ENCODE data around the gene HS1BP3. TPM values are rescaled to one million over a fixed set of nuclear protein-coding genes. Genes with fewer than 3 reads are reported as not detected.

HS1BP3 gene
- total and polyA plus RNA-seq, 9 of the 15 experiments (the other 6 are each of a cell fraction or from before 2014, with no cell fraction given) = 0.41 to 8.3 (median 5.9) TPM

DNA sequence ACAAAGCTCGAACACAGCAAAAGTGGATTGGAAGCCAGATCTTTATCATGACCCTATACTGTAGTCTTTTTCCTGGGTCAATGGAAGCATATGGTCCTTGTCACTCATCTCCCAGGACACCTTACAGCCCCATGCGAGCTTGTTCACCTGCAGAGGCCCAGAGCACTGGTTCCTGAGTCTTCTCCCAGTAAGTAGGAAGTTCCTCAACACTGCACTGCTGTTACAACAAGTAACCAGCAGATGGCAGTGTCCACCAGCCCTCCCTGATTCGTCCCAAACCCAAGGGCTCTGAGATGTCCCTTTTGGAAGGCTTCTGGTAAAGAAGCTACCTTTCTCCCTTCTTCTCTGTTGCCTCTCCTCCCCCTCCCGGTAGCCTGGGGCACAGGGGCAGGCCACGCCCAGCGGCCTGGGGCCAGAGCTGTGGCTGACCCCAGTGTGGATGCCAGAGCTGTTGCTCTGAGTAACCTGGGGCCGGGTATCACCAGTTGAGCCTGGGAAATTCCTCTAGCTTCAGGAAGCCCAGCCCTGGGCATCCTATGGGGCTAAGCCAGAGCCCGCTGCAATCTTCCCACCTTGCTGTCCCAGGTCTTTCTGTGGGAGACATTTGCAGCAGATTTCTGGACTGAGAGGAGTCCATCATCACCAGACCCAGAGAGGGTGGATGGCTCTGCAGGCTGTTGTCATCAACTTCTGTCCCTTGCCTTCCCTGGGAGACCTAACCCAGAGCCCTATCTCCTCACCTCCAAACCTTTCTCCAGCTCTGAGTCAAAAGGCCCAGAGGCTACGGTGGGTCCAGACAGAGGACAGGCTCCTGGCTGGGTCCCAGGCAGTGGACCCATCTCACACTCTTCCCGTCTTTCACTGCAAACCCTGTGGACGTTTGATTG is 10.8 kb upstream of the HS1BP3 start (continued):
- TF ChIP-seq CC2D1A (IDR thresholded peaks at IDR 0.05) (peak; percentile 58; the same call in 1 of the 2 replicates), STAG1 (CRISPR knock-in tag; IDR thresholded peaks at IDR 0.05; ENCODE audit: borderline replicate concordance) (peak; percentile 75; the same call in 1 of the 2 replicates), SMC3 (conservative IDR thresholded peaks at IDR 0.05; ENCODE audit: insufficient read depth, low read depth, low read length) (peak; percentile 96), PHF20 (IDR thresholded peaks at IDR 0.05; ENCODE audit: partially characterized antibody) (no peak), RAD21 (CRISPR knock-in tag; conservative IDR thresholded peaks at IDR 0.05 in 1 of 2, IDR thresholded peaks at IDR 0.05 in 1 of 2) (peak; percentile 90 to 97), KDM1A (IDR thresholded peaks at IDR 0.05) (peak in 1 of 2 experiments; percentile 35; a peak in 1 of 4 replicates), FOXA3 (CRISPR knock-in tag; conservative IDR thresholded peaks at IDR 0.05 in 1 of 2, IDR thresholded peaks at IDR 0.05 in 1 of 2) (0 out of 4 replicates have a peak, but pooled peaks of 1 of the 2 experiments have one; percentile 18), JUND (IDR thresholded peaks at IDR 0.05; ENCODE audit: borderline replicate concordance, low read depth, low read length) (0 out of 2 replicates have a peak, but pooled peaks have one; percentile 20), JUND (tag; IDR thresholded peaks at IDR 0.05; ENCODE audit: borderline replicate concordance, low read depth, low read length) (no peak), CBX1 (IDR thresholded peaks at IDR 0.05; ENCODE audit: low read depth) (0 out of 2 replicates have a peak, but pooled peaks have one; percentile 26), POLR2B (IDR thresholded peaks at IDR 0.05; ENCODE audit: low read depth, partially characterized antibody) (no peak), RCOR1 (IDR thresholded peaks at IDR 0.05; ENCODE audit: borderline replicate concordance in 1 of 2, low read depth in 2 of 2, low read length in 2 of 2) (peak in 1 of 2 experiments; percentile 47; a peak in 1 of 4 replicates), ZNF23 (CRISPR knock-in tag; IDR thresholded peaks at IDR 0.05) (no peak), YBX1 (IDR thresholded peaks at IDR 0.05) (no peak)
- TF ChIP-seq, protein P1, sequence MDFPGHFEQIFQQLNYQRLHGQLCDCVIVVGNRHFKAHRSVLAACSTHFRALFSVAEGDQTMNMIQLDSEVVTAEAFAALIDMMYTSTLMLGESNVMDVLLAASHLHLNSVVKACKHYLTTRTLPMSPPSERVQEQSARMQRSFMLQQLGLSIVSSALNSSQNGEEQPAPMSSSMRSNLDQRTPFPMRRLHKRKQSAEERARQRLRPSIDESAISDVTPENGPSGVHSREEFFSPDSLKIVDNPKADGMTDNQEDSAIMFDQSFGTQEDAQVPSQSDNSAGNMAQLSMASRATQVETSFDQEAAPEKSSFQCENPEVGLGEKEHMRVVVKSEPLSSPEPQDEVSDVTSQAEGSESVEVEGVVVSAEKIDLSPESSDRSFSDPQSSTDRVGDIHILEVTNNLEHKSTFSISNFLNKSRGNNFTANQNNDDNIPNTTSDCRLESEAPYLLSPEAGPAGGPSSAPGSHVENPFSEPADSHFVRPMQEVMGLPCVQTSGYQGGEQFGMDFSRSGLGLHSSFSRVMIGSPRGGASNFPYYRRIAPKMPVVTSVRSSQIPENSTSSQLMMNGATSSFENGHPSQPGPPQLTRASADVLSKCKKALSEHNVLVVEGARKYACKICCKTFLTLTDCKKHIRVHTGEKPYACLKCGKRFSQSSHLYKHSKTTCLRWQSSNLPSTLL (IDR thresholded peaks at IDR 0.05) = no peak
- TF ChIP-seq, protein P2, sequence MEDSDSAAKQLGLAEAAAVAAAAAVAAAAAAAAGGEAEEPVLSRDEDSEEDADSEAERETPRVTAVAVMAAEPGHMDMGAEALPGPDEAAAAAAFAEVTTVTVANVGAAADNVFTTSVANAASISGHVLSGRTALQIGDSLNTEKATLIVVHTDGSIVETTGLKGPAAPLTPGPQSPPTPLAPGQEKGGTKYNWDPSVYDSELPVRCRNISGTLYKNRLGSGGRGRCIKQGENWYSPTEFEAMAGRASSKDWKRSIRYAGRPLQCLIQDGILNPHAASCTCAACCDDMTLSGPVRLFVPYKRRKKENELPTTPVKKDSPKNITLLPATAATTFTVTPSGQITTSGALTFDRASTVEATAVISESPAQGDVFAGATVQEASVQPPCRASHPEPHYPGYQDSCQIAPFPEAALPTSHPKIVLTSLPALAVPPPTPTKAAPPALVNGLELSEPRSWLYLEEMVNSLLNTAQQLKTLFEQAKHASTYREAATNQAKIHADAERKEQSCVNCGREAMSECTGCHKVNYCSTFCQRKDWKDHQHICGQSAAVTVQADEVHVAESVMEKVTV (CRISPR knock-in tag; IDR thresholded peaks at IDR 0.05) = peak; percentile 84
- TF ChIP-seq, protein P3, sequence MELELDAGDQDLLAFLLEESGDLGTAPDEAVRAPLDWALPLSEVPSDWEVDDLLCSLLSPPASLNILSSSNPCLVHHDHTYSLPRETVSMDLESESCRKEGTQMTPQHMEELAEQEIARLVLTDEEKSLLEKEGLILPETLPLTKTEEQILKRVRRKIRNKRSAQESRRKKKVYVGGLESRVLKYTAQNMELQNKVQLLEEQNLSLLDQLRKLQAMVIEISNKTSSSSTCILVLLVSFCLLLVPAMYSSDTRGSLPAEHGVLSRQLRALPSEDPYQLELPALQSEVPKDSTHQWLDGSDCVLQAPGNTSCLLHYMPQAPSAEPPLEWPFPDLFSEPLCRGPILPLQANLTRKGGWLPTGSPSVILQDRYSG (tag; conservative IDR thresholded peaks at IDR 0.05; ENCODE audit: low read depth) = no peak
- TF ChIP-seq, protein P4, sequence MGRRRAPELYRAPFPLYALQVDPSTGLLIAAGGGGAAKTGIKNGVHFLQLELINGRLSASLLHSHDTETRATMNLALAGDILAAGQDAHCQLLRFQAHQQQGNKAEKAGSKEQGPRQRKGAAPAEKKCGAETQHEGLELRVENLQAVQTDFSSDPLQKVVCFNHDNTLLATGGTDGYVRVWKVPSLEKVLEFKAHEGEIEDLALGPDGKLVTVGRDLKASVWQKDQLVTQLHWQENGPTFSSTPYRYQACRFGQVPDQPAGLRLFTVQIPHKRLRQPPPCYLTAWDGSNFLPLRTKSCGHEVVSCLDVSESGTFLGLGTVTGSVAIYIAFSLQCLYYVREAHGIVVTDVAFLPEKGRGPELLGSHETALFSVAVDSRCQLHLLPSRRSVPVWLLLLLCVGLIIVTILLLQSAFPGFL (CRISPR knock-in tag; IDR thresholded peaks at IDR 0.05) = no peak
- TF ChIP-seq, protein P5, sequence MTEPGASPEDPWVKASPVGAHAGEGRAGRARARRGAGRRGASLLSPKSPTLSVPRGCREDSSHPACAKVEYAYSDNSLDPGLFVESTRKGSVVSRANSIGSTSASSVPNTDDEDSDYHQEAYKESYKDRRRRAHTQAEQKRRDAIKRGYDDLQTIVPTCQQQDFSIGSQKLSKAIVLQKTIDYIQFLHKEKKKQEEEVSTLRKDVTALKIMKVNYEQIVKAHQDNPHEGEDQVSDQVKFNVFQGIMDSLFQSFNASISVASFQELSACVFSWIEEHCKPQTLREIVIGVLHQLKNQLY (CRISPR knock-in tag; conservative IDR thresholded peaks at IDR 0.05) = no peak
